HepG2 (cell line): ENCODE data around the gene USP24. TPM values are rescaled to one million over a fixed set of nuclear protein-coding genes. Genes with fewer than 3 reads are reported as not detected.

Source experiments
- ATAC-seq: fragments of 200-7000 bp; cut with Tn5 transposase; 3 replicates; pipeline ENCODE4 v1.9.1; 2020; ENCODE audit warnings: mild to moderate bottlenecking, moderate library complexity
- BruUV-seq: library from RNA; stranded (reverse); fragments of 400-500 nt; replicated peaks from 2 replicates; lab custom pipeline; 2021; lab: Mats Ljungman, UMichigan
- CTCF ChIA-PET: fragments of 300-600 bp; formaldehyde crosslinking; extraction: SDS; loops from one replicate; lab custom pipeline; 2021; ENCODE audit warnings: low total read pairs, inconsistent platforms, low intra/inter-chr PET ratio; lab: Yijun Ruan, JAX
- POLR2A ChIA-PET: fragments of 350-600 bp; sonication (Branson Sonifier 250); formaldehyde crosslinking; loops from one replicate; lab custom pipeline; 2020; ENCODE audit warnings: antibody characterized with exemption, inconsistent platforms; lab: Yijun Ruan, JAX
- DNase-seq: peaks from one replicate; pipeline ENCODE4 v3.0.0-alpha.2; 2015; ENCODE audit warnings: low spot score
- FAIRE-seq: peaks from 3 replicates; lab custom pipeline; 2011; peaks lifted over from hg19 to GRCh38; lab: Jason Lieb, UNC
- H2AFZ ChIP-seq: one replicate; pipeline ENCODE4 v1.6.1; 2011; ENCODE audit warnings: low read length, inconsistent platforms
- H3K27ac ChIP-seq: fragments of 300-600 bp; 3 replicates; pipeline ENCODE4 v1.8.0; 2011; ENCODE audit warnings: mixed run types, mild to moderate bottlenecking, mixed read lengths, low read length, inconsistent platforms; ENCODE audit not compliant: insufficient read depth; ENCODE audit errors: extremely low read length
- H3K27me3 ChIP-seq, 2 experiments: fragments of 200-600 bp in 1 of 2; 2 replicates in 1 of 2; 3 replicates in 1 of 2; pipeline versions ENCODE4 v1.6.0 to v1.8.0; 2011; ENCODE audit warnings: low read length in 2 of 2, mild to moderate bottlenecking in 2 of 2, moderate library complexity in 2 of 2, inconsistent platforms in 1 of 2; ENCODE audit not compliant: insufficient read depth in 2 of 2, control insufficient read depth in 1 of 2
- H3K36me3 ChIP-seq, 2 experiments: fragments of 200-600 bp in 1 of 2; replicated peaks in 1 of 2; 2 replicates in 1 of 2; 3 replicates in 1 of 2; pipeline versions ENCODE4 v1.5.1 to v1.8.0; 2011; ENCODE audit warnings: low read length in 2 of 2, inconsistent platforms in 1 of 2; ENCODE audit not compliant: insufficient read depth in 2 of 2, control insufficient read depth in 1 of 2
- H3K4me1 ChIP-seq: 2 replicates; pipeline ENCODE4 v1.5.1; 2012; ENCODE audit warnings: low read length, inconsistent platforms; ENCODE audit not compliant: insufficient read depth
- H3K4me2 ChIP-seq: 2 replicates; pipeline ENCODE4 v1.6.0; 2011; ENCODE audit warnings: low read depth, low read length, inconsistent platforms
- H3K4me3 ChIP-seq, 3 experiments: fragments of 200-600 bp in 1 of 3; sonication (generic), shearing (Covaris generic) in 1 of 3; replicated peaks in 1 of 3; 2 replicates each; pipeline ENCODE4 v1.5.1; 2011 to 2016; ENCODE audit warnings: low read length in 3 of 3, inconsistent platforms in 2 of 3, low read depth in 2 of 3, mild to moderate bottlenecking in 2 of 3, control low read depth in 1 of 3, mixed read lengths in 1 of 3; ENCODE audit not compliant: insufficient read depth in 1 of 3
- H3K79me2 ChIP-seq: one replicate; pipeline ENCODE4 v1.6.1; 2011; ENCODE audit warnings: low read length, inconsistent platforms; ENCODE audit not compliant: insufficient read depth
- H3K9ac ChIP-seq: 2 replicates; pipeline ENCODE4 v1.6.0; 2011; ENCODE audit warnings: mild to moderate bottlenecking, low read depth, low read length, inconsistent platforms; ENCODE audit not compliant: insufficient read depth
- H3K9me3 ChIP-seq: 2 replicates; pipeline ENCODE4 v1.5.1; 2012; ENCODE audit warnings: mild to moderate bottlenecking, low read length
- H4K20me1 ChIP-seq: 2 replicates; pipeline ENCODE4 v1.6.0; 2011; ENCODE audit warnings: inconsistent platforms, mild to moderate bottlenecking, low read length, moderate library complexity; ENCODE audit not compliant: insufficient read depth
- BRD4 ChIP-seq: sonication (generic); formaldehyde crosslinking; IDR thresholded peaks from 2 replicates; pipeline ENCODE4 v1.4.0; 2020; ENCODE audit warnings: missing genetic modification reagents
- FOXK2 ChIP-seq: fragments of 450-650 bp; IDR thresholded peaks from 2 replicates; pipeline ENCODE4 v1.6.1; 2016
- GFI1 ChIP-seq: sonication (generic); formaldehyde crosslinking; IDR thresholded peaks from 2 replicates; pipeline ENCODE4 v1.5.0; 2020; ENCODE audit warnings: missing genetic modification reagents, mild to moderate bottlenecking, borderline replicate concordance
- MTF1 ChIP-seq: sonication (generic); formaldehyde crosslinking; IDR thresholded peaks from 2 replicates; pipeline ENCODE4 v1.5.0; 2020; ENCODE audit warnings: missing genetic modification reagents
- RNF2 ChIP-seq: fragments of 450-650 bp; conservative IDR thresholded peaks from 2 replicates; pipeline ENCODE4 v1.6.1; 2016; ENCODE audit warnings: low read depth
- TEF ChIP-seq: sonication (generic); formaldehyde crosslinking; IDR thresholded peaks from 2 replicates; pipeline ENCODE4 v1.5.0; 2020; ENCODE audit warnings: missing genetic modification reagents
- ZBTB1 ChIP-seq: sonication (generic); formaldehyde crosslinking; IDR thresholded peaks from 2 replicates; pipeline ENCODE4 v1.4.0; 2020; ENCODE audit warnings: missing genetic modification reagents, borderline replicate concordance
- ZNF296 ChIP-seq: sonication (generic); formaldehyde crosslinking; conservative IDR thresholded peaks from 2 replicates; pipeline ENCODE4 v1.5.0; 2020; ENCODE audit warnings: mild to moderate bottlenecking, missing genetic modification reagents
- ZNF337 ChIP-seq: sonication (generic); formaldehyde crosslinking; IDR thresholded peaks from 2 replicates; pipeline ENCODE4 v1.5.1; 2020; ENCODE audit warnings: missing genetic modification reagents, low read depth, mild to moderate bottlenecking, borderline replicate concordance
- ZNF33A ChIP-seq: sonication (generic); formaldehyde crosslinking; IDR thresholded peaks from 2 replicates; pipeline ENCODE4 v1.5.1; 2020; ENCODE audit warnings: missing genetic modification reagents, mild to moderate bottlenecking, moderate library complexity, borderline replicate concordance
- ZNF383 ChIP-seq: sonication (generic); formaldehyde crosslinking; IDR thresholded peaks from 2 replicates; pipeline ENCODE4 v1.4.0; 2020; ENCODE audit warnings: missing genetic modification reagents, mild to moderate bottlenecking, borderline replicate concordance
- ZNF501 ChIP-seq: sonication (generic); formaldehyde crosslinking; IDR thresholded peaks from 2 replicates; pipeline ENCODE4 v1.5.1; 2020; ENCODE audit warnings: mild to moderate bottlenecking, moderate library complexity, missing genetic modification reagents
- ZNF83 ChIP-seq: sonication (generic); formaldehyde crosslinking; IDR thresholded peaks from 2 replicates; pipeline ENCODE4 v1.4.0; 2020; ENCODE audit warnings: missing genetic modification reagents, mild to moderate bottlenecking, borderline replicate concordance
- WGBS: methylation state at CpG from one replicate; pipeline ENCODE4 v1.1.6; 2017; ENCODE audit warnings: low lambda C conversion rate; 5-methylcytosine and 5-hydroxymethylcytosine counted together
- in situ Hi-C: cut with HindIII; loops from 2 replicates; pipeline ENCODE4 v1.10.0; 2017; ENCODE audit warnings: low pct_unique_long_range_greater_than_20kb; ENCODE audit not compliant: extremely low pct_ligation_motif_present
- intact Hi-C: fragments of 100-400 bp; cut with micrococcal nuclease; formaldehyde crosslinking; loops from one replicate; pipeline ENCODE4 v1.10.0; 2022; ENCODE audit not compliant: unreplicated experiment
- polyA plus RNA-seq, 8 experiments: library from polyadenylated mRNA; depleted of rRNA in 3 of 8; stranded (reverse) in 7 of 8; unstranded in 1 of 8; fragments of >200 nt; fragmentation: Illumina TruSeq in 4 of 8; extraction: Trizol in 4 of 8; gene quantifications; 2 replicates each; pipeline versions ENCODE4 v1.2.1 to v1.2.3, GENCODE V29; 2011 to 2016; ENCODE audit warnings: low read depth in 4 of 8, missing spikeins in 1 of 8, mixed read lengths in 1 of 8; ENCODE audit not compliant: insufficient read depth in 1 of 8
- total RNA-seq, 5 experiments: library from RNA; depleted of rRNA; stranded (reverse); fragments of >200 nt; fragmentation: Illumina TruSeq; extraction: Trizol; gene quantifications; 2 replicates each; pipeline ENCODE4 v1.2.3, GENCODE V29; 2016; ENCODE audit warnings: low read depth in 1 of 5
- TF ChIP-seq, protein P1 (sequence below): sonication (generic); formaldehyde crosslinking; IDR thresholded peaks from 2 replicates; pipeline ENCODE4 v1.4.0; 2020; ENCODE audit warnings: missing genetic modification reagents

The USP24 gene
- total and polyA plus RNA-seq, 2 of the 13 experiments (the other 11 are each of a cell fraction or from before 2014, with no cell fraction given), result 18.8 to 47.6 TPM

DNA sequence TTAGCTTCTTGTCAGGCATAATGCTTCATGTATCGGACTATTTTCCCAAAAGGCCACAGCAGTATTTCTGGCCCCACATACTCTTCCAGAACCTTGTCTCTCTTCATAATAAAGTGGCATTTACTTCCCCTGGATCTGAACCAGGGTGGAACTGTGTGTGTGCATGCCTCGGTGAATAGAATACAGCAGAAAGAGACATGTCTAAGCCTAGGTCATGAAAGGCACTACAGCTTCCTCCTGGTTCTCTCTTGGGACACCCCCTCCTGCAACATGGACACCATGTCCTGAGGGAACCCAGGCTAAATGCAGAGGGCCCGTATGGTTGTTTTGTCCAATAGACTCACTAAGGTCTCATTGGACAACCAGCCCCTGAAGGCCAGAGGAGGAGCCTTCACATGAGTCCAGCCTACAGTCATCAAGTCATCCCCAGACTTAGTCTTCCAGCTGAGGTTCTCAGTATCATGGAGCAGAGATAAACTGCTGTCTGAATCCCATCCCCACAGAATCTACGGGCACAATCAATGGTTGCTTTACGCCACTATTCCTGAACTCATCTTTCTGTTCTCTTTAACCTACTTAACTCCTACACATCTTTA lies 35.0 kb downstream of the USP24 start:
- CTCF ChIA-PET, result no interaction called here
- H3K9ac ChIP-seq, result no peak overlapping the region
- in situ Hi-C loops, result no loop called here
- TF ChIP-seq, protein P1, sequence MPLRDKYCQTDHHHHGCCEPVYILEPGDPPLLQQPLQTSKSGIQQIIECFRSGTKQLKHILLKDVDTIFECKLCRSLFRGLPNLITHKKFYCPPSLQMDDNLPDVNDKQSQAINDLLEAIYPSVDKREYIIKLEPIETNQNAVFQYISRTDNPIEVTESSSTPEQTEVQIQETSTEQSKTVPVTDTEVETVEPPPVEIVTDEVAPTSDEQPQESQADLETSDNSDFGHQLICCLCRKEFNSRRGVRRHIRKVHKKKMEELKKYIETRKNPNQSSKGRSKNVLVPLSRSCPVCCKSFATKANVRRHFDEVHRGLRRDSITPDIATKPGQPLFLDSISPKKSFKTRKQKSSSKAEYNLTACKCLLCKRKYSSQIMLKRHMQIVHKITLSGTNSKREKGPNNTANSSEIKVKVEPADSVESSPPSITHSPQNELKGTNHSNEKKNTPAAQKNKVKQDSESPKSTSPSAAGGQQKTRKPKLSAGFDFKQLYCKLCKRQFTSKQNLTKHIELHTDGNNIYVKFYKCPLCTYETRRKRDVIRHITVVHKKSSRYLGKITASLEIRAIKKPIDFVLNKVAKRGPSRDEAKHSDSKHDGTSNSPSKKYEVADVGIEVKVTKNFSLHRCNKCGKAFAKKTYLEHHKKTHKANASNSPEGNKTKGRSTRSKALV (CRISPR knock-in tag), result no peak
- TF ChIP-seq FOXK2, result no peak
- no peak for TF ChIP-seq ZNF383 (CRISPR knock-in tag)
- no peak for TF ChIP-seq ZNF83 (CRISPR knock-in tag)
- no peak for TF ChIP-seq MTF1 (CRISPR knock-in tag)
- no peak for TF ChIP-seq ZNF33A (CRISPR knock-in tag)
- TF ChIP-seq TEF (CRISPR knock-in tag), result no peak
- no peak for TF ChIP-seq ZNF501 (CRISPR knock-in tag)
- TF ChIP-seq ZNF337, result no peak
- no peak for TF ChIP-seq ZNF296
- TF ChIP-seq ZBTB1 (CRISPR knock-in tag), result no peak
- no peak for TF ChIP-seq BRD4 (CRISPR knock-in tag)
- no peak for TF ChIP-seq RNF2
- no peak for TF ChIP-seq GFI1 (CRISPR knock-in tag)
- TF ChIP-seq, all 625 proteins: peak for 0
- no peaks in the 10 kb centered on the region for H3K27me3 ChIP-seq
- whole genome bisulfite sequencing, result 95% methylated on average over 5 of the region's 5 CpGs
- no peak overlapping the region for H3K4me3 ChIP-seq
- no TSS peak for BruUV-seq
- peaks cover 2 to 15% of the 10 kb centered on the region in 2 experiments; a peak in 3 of 5 replicates for H3K36me3 ChIP-seq
- peaks cover 65% of the 10 kb centered on the region for H3K79me2 ChIP-seq
- H3K27ac ChIP-seq, result no peak overlapping the region
- H2AFZ ChIP-seq, result no peak overlapping the region
- POLR2A ChIA-PET, result no interaction called here
- no peak for FAIRE-seq
- H4K20me1 ChIP-seq, result peaks cover 20% of the 10 kb centered on the region
- DNase-seq, result no peak
- H3K4me1 ChIP-seq, result peaks cover 4% of the 10 kb centered on the region; the same call in 1 of the 2 replicates
- no peaks in the 10 kb centered on the region for H3K9me3 ChIP-seq
- H3K4me2 ChIP-seq, result no peak overlapping the region
- intact Hi-C loops, result no loop called here
- ATAC-seq, result no peak
